Chondrocyte (in vitro differentiated cells): ENCODE measurements around the gene JAM3. TPM values are rescaled to one million over a fixed set of nuclear protein-coding genes. Genes with fewer than 3 reads are reported as not detected.

Experiments used
- DNase-seq: peaks from one replicate; pipeline ENCODE4 v3.0.0; 2021; ENCODE audit warnings: mixed read lengths, low spot score
- H3K27ac Mint-ChIP-seq: one replicate; pipeline ENCODE4 v1.8.0; 2021; ENCODE audit warnings: mild to moderate bottlenecking, moderate library complexity, mixed read lengths; ENCODE audit not compliant: unreplicated experiment
- H3K27me3 Mint-ChIP-seq: 2 replicates; pipeline ENCODE4 v1.8.0; 2021; ENCODE audit warnings: low read depth, mixed read lengths
- H3K36me3 Mint-ChIP-seq: 2 replicates; pipeline ENCODE4 v1.8.0; 2021; ENCODE audit warnings: low read depth, mixed read lengths
- H3K4me1 Mint-ChIP-seq: 2 replicates; pipeline ENCODE4 v1.8.0; 2021; ENCODE audit warnings: low read depth, mild to moderate bottlenecking, mixed read lengths
- H3K4me3 Mint-ChIP-seq: one replicate; pipeline ENCODE4 v1.8.0; 2021; ENCODE audit warnings: mild to moderate bottlenecking, moderate library complexity, mixed read lengths; ENCODE audit not compliant: unreplicated experiment
- H3K9me3 Mint-ChIP-seq: 2 replicates; pipeline ENCODE4 v1.8.0; 2021; ENCODE audit warnings: low read depth, mixed read lengths
- CTCF ChIP-seq: fragments of 200-600 bp; sonication (generic); IDR thresholded peaks from 2 replicates; pipeline ENCODE4 v1.5.0; 2021; ENCODE audit warnings: antibody characterized with exemption, mild to moderate bottlenecking, moderate library complexity
- total RNA-seq: library from RNA; stranded (reverse); gene quantifications from 3 replicates; pipeline ENCODE4 v1.2.1, GENCODE V29; 2021

Gene JAM3
- total RNA-seq, 1 donor from 2014 or later: 105 TPM

DNA sequence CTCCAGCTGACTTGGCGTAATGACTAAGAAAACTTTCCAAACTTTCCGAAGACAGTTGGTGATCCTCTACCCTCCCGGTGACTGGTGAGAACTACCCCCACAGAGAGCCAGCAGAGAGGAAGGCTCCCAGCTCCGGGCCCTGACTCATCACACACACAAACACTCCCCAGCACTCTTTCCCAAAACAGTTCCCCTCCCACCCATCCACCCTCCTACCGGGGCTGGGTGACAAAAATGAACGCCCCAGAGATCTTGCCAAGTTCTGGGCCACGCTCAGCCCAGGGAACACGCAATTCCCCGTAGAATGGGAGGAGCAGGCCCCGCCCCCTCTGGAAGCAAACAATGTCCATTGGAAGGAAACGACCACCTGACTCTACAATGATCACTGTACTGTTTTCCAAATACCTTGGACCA, 21.3 kb upstream of the JAM3 start:
- Mint-ChIP-seq H3K36me3 (no peaks in the 10 kb centered on the region), H3K4me1 (peaks cover 38% of the 10 kb centered on the region), H3K27me3 (peaks cover 2% of the 10 kb centered on the region), H3K9me3 (no peaks in the 10 kb centered on the region), H3K4me3 (peak overlapping the region; percentile 29), H3K27ac (peak overlapping the region; percentile 52)
- peak; percentile 68 for DNase-seq
- no peak for TF ChIP-seq CTCF

- peaks cover 2% of the 10 kb centered on the region for H3K27me3 Mint-ChIP-seq
- no peak for TF ChIP-seq CTCF
- H3K36me3 Mint-ChIP-seq: no peaks in the 10 kb centered on the region
- no peaks in the 10 kb centered on the region for H3K9me3 Mint-ChIP-seq
- H3K4me3 Mint-ChIP-seq: no peak overlapping the region
- H3K27ac Mint-ChIP-seq: no peak overlapping the region
- H3K4me1 Mint-ChIP-seq: peaks cover 39% of the 10 kb centered on the region
- peak; percentile 59 for DNase-seq
Observed at GRCh38 chr11:134048028-134048427, 20.8 kb upstream of the JAM3 start.

GRCh38 chr11:134049303-134049702, 19.6 kb upstream of the JAM3 start:
- peaks cover 43% of the 10 kb centered on the region for H3K4me1 Mint-ChIP-seq
- no peaks in the 10 kb centered on the region for H3K9me3 Mint-ChIP-seq
- peaks cover 2% of the 10 kb centered on the region for H3K27me3 Mint-ChIP-seq
- no peak overlapping the region for H3K27ac Mint-ChIP-seq
- DNase-seq: peak; percentile 38
- H3K36me3 Mint-ChIP-seq: no peaks in the 10 kb centered on the region
- no peak overlapping the region for H3K4me3 Mint-ChIP-seq
- no peak for TF ChIP-seq CTCF

DNA sequence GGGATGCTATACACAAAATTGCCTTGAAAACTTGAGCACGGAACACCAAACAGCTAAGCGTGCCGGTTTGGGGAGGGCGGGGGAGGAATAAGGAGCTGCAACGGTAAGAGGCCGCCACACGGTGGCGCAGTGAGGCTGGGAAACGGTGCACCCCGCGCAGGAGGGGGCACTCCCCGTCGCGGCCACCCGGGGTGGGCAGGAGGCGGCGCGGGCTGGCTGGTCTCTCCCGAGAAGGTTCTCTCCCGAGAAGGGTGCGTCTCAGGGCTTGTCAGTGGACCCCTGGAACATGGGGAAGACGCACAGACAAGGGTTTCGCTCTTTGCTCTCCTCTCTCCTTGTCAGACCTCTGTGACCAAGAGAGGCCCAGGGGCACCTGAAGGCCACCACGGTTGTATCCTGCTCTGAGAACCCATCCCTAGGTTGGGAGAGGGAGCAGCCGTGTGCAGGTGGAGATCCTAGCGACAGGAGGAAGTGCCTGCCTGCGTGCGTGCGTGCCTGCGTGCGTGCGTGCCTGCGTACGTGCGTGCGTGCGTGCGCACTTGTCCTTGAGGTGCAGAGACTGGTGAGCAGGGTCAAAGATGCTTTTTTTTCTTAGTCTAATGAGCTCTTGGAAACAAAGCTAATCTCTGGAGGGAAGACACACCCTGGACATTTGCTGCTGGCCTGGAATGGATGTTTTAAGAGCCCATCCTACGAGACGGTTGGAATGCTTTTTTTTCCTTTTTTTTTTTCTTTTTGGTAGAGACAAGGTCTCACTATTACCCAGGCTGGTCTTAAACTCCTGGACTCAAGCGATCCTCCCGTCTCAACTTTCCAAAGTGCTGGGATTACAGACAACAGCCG, 18.1 kb upstream of the JAM3 start:
- peak; percentile 86 for DNase-seq
- Mint-ChIP-seq H3K4me1 (peaks cover 37% of the 10 kb centered on the region), H3K36me3 (no peaks in the 10 kb centered on the region), H3K27me3 (peaks cover 2% of the 10 kb centered on the region), H3K27ac (no peak overlapping the region), H3K4me3 (peak overlapping the region; percentile 52), H3K9me3 (no peaks in the 10 kb centered on the region)
- peak; percentile 100 for TF ChIP-seq CTCF

GRCh38 chr11:134052395-134052987, 16.4 kb upstream of the JAM3 start:
- TF ChIP-seq CTCF: no peak
- no peak overlapping the region for H3K27ac Mint-ChIP-seq
- no peaks in the 10 kb centered on the region for H3K9me3 Mint-ChIP-seq
- no peaks in the 10 kb centered on the region for H3K36me3 Mint-ChIP-seq
- DNase-seq: peak; percentile 11
- peaks cover 2% of the 10 kb centered on the region for H3K27me3 Mint-ChIP-seq
- H3K4me1 Mint-ChIP-seq: peaks cover 21% of the 10 kb centered on the region
- H3K4me3 Mint-ChIP-seq: no peak overlapping the region
